Kidney epithelial cell (primary cell): ENCODE data around the gene USP6NL. TPM values are rescaled to one million over a fixed set of nuclear protein-coding genes. Genes with fewer than 3 reads are reported as not detected.

ENCODE experiments used
- DNase-seq: peaks from one replicate; pipeline ENCODE4 v3.0.0-alpha.2; 2010; ENCODE audit warnings: low read depth
- H3K27me3 ChIP-seq: 2 replicates; pipeline ENCODE4 v1.6.0; 2011; ENCODE audit warnings: low read length; ENCODE audit not compliant: control insufficient read depth, insufficient read depth
- H3K36me3 ChIP-seq: 2 replicates; pipeline ENCODE4 v1.5.1; 2011; ENCODE audit warnings: low read length; ENCODE audit not compliant: control insufficient read depth, insufficient read depth
- H3K4me3 ChIP-seq: 2 replicates; pipeline ENCODE4 v1.5.1; 2011; ENCODE audit warnings: low read depth, mild to moderate bottlenecking, control low read depth, low read length
- total RNA-seq: library from RNA; depleted of rRNA; stranded (reverse); fragments of >200 nt; gene quantifications from 2 replicates; pipeline ENCODE4 v1.2.3, GENCODE V29; 2015
- TF ChIP-seq, protein P1 (sequence below): IDR thresholded peaks from 2 replicates; pipeline ENCODE4 v1.5.1; 2011; ENCODE audit warnings: mild to moderate bottlenecking, moderate library complexity, low read length, control low read depth, inconsistent platforms; ENCODE audit not compliant: insufficient read depth, poor library complexity, severe bottlenecking

Gene USP6NL
- total RNA-seq, 1 donor from 2014 or later = 21.2 TPM

GRCh38 chr10:11462071-11462470 lies 149.4 kb downstream of the USP6NL start:
- Histone ChIP-seq H3K27me3 (no peaks in the 10 kb centered on the region), H3K4me3 (no peak overlapping the region), H3K36me3 (no peaks in the 10 kb centered on the region)
- no peak for DNase-seq
- TF ChIP-seq, protein P1, sequence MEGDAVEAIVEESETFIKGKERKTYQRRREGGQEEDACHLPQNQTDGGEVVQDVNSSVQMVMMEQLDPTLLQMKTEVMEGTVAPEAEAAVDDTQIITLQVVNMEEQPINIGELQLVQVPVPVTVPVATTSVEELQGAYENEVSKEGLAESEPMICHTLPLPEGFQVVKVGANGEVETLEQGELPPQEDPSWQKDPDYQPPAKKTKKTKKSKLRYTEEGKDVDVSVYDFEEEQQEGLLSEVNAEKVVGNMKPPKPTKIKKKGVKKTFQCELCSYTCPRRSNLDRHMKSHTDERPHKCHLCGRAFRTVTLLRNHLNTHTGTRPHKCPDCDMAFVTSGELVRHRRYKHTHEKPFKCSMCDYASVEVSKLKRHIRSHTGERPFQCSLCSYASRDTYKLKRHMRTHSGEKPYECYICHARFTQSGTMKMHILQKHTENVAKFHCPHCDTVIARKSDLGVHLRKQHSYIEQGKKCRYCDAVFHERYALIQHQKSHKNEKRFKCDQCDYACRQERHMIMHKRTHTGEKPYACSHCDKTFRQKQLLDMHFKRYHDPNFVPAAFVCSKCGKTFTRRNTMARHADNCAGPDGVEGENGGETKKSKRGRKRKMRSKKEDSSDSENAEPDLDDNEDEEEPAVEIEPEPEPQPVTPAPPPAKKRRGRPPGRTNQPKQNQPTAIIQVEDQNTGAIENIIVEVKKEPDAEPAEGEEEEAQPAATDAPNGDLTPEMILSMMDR = no peak

GRCh38 chr10:11457336-11457735 lies 154.1 kb downstream of the USP6NL start:
- no peaks in the 10 kb centered on the region for H3K36me3 ChIP-seq
- TF ChIP-seq, protein P1 = no peak
- no peak overlapping the region for H3K4me3 ChIP-seq
- H3K27me3 ChIP-seq = no peaks in the 10 kb centered on the region
- DNase-seq = no peak

- H3K4me3 ChIP-seq = no peak overlapping the region
- H3K27me3 ChIP-seq = no peaks in the 10 kb centered on the region
- TF ChIP-seq, protein P1 = peak; percentile 19
- DNase-seq = no peak
- no peaks in the 10 kb centered on the region for H3K36me3 ChIP-seq
Observed at GRCh38 chr10:11454958-11455566, 156.4 kb downstream of the USP6NL start.

GRCh38 chr10:11454160-11454559 lies 157.3 kb downstream of the USP6NL start:
- DNase-seq = no peak
- Histone ChIP-seq H3K27me3 (no peaks in the 10 kb centered on the region), H3K36me3 (no peaks in the 10 kb centered on the region), H3K4me3 (no peak overlapping the region)
- TF ChIP-seq, protein P1 = no peak

DNA sequence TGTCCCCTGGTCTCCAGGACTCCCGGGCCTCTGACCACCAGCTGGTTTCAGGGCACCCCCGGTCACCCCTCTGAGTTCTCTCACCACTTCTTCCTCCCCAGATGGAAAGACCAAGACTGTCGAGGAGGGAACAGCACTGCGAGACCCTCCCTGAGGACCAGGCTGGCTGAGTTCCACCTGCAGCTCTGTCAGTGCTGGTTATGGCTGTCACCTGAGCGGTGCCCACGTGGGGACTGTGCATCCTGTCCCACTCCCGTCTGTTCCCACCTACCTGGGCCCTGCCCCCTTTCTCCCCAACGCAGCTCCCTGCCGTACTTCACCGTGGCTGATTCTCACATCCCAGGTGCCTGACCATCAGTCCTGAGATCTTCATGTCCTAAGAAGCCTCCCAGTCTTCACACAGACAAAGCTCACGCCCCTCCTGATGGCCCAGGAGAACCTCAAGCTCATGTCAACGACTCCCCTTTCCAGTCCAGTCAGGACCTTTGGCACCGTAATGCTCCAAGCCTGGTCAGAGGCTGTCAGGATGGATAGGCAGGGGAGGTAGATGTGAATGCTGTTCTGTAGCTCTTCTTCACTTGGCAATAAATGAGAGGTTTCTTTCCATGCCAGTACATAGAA lies 159.7 kb downstream of the USP6NL start:
- H3K36me3 ChIP-seq = no peaks in the 10 kb centered on the region
- DNase-seq = no peak
- TF ChIP-seq, protein P1 = no peak
- H3K27me3 ChIP-seq = peaks cover 15% of the 10 kb centered on the region
- no peak overlapping the region for H3K4me3 ChIP-seq

GRCh38 chr10:11450427-11450826 lies 161.0 kb downstream of the USP6NL start:
- no peak for DNase-seq
- Histone ChIP-seq H3K4me3 (no peak overlapping the region), H3K27me3 (peaks cover 17% of the 10 kb centered on the region), H3K36me3 (no peaks in the 10 kb centered on the region)
- TF ChIP-seq, protein P1 = no peak
